Liver (tissue), 9 donors: Measurements from ENCODE around the gene TBCD. TPM values are rescaled to one million over a fixed set of nuclear protein-coding genes. Genes with fewer than 3 reads are reported as not detected.

ENCODE experiments used
- DNase-seq: peaks from one replicate; pipeline ENCODE4 v3.0.0-alpha.2; 2017; ENCODE audit warnings: low spot score
- H3K27ac ChIP-seq, 2 donors: one replicate each; pipeline ENCODE4 v1.7.0; 2013; ENCODE audit warnings: inconsistent platforms in 2 of 2, low read length in 2 of 2, control low read depth in 1 of 2, low read depth in 1 of 2, mild to moderate bottlenecking in 1 of 2
- H3K27me3 ChIP-seq, 4 donors: one replicate each; pipeline versions ENCODE4 v1.6.1 to v1.7.0; 2013; ENCODE audit warnings: low read length in 3 of 4, inconsistent platforms in 1 of 4, mild to moderate bottlenecking in 1 of 4, moderate library complexity in 1 of 4; ENCODE audit not compliant: control insufficient read depth in 4 of 4, insufficient read depth in 4 of 4
- H3K36me3 ChIP-seq, 4 donors: one replicate each; pipeline versions ENCODE4 v1.6.1 to v1.7.0; 2013; ENCODE audit warnings: low read length in 3 of 4, mild to moderate bottlenecking in 3 of 4, low read depth in 1 of 4, moderate library complexity in 1 of 4; ENCODE audit not compliant: control insufficient read depth in 4 of 4, insufficient read depth in 3 of 4
- H3K4me1 ChIP-seq, 4 donors: one replicate each; pipeline versions ENCODE4 v1.6.1 to v1.7.0; 2013; ENCODE audit warnings: low read length in 3 of 4, mild to moderate bottlenecking in 3 of 4, moderate library complexity in 1 of 4; ENCODE audit not compliant: control insufficient read depth in 4 of 4, insufficient read depth in 4 of 4
- H3K4me3 ChIP-seq, 3 donors: one replicate each; pipeline versions ENCODE4 v1.6.1 to v1.7.0; 2013; ENCODE audit warnings: low read length in 3 of 3, control low read depth in 1 of 3, low read depth in 1 of 3, mild to moderate bottlenecking in 1 of 3
- H3K9ac ChIP-seq, 2 donors: one replicate each; pipeline ENCODE4 v1.7.0; 2013; ENCODE audit warnings: low read length in 2 of 2, mild to moderate bottlenecking in 2 of 2, moderate library complexity in 2 of 2, control low read depth in 1 of 2, low read depth in 1 of 2
- H3K9me3 ChIP-seq, 4 donors: one replicate each; pipeline versions ENCODE4 v1.6.1 to v1.7.0; 2013; ENCODE audit warnings: low read length in 3 of 4; ENCODE audit not compliant: control insufficient read depth in 4 of 4
- EGR1 ChIP-seq, 2 donors: IDR thresholded peaks; 2 replicates each; pipeline ENCODE4 v1.6.1; 2016 to 2018; ENCODE audit warnings: antibody characterized with exemption in 2 of 2, low read depth in 2 of 2
- FOXA1 ChIP-seq: IDR thresholded peaks from 2 replicates; pipeline ENCODE4 v1.6.1; 2016; ENCODE audit warnings: antibody characterized with exemption
- FOXA2 ChIP-seq: IDR thresholded peaks from 2 replicates; pipeline ENCODE4 v1.6.1; 2016; ENCODE audit warnings: antibody characterized with exemption
- GABPA ChIP-seq, 2 donors: IDR thresholded peaks in 1 of 2; conservative IDR thresholded peaks in 1 of 2; 2 replicates each; pipeline ENCODE4 v1.6.1; 2016; ENCODE audit warnings: antibody characterized with exemption in 2 of 2, mild to moderate bottlenecking in 1 of 2, moderate library complexity in 1 of 2
- HNF4A ChIP-seq, 2 donors: conservative IDR thresholded peaks; 2 replicates each; pipeline ENCODE4 v1.6.1; 2016; ENCODE audit warnings: antibody characterized with exemption in 2 of 2, mild to moderate bottlenecking in 2 of 2
- HNF4G ChIP-seq: IDR thresholded peaks from 2 replicates; pipeline ENCODE4 v1.6.1; 2016; ENCODE audit warnings: antibody characterized with exemption
- JUND ChIP-seq, 2 donors: IDR thresholded peaks; 2 replicates each; pipeline ENCODE4 v1.6.1; 2016; ENCODE audit warnings: antibody characterized with exemption in 2 of 2
- MAX ChIP-seq: IDR thresholded peaks from 2 replicates; pipeline ENCODE4 v1.6.1; 2016; ENCODE audit warnings: antibody characterized with exemption
- NR2F2 ChIP-seq: IDR thresholded peaks from 2 replicates; pipeline ENCODE4 v1.6.1; 2016; ENCODE audit warnings: antibody characterized with exemption
- RAD21 ChIP-seq, 2 donors: IDR thresholded peaks; 2 replicates each; pipeline ENCODE4 v1.6.1; 2016; ENCODE audit warnings: antibody characterized with exemption in 2 of 2, mild to moderate bottlenecking in 2 of 2
- RXRA ChIP-seq, 2 donors: IDR thresholded peaks; 2 replicates each; pipeline ENCODE4 v1.6.1; 2017 to 2018; ENCODE audit warnings: antibody characterized with exemption in 2 of 2, mild to moderate bottlenecking in 1 of 2
- SP1 ChIP-seq: IDR thresholded peaks from 2 replicates; pipeline ENCODE4 v1.6.1; 2018; ENCODE audit warnings: antibody characterized with exemption, mild to moderate bottlenecking
- TAF1 ChIP-seq: conservative IDR thresholded peaks from 2 replicates; pipeline ENCODE4 v1.6.1; 2016; ENCODE audit warnings: antibody characterized with exemption, mild to moderate bottlenecking
- YY1 ChIP-seq: IDR thresholded peaks from 2 replicates; pipeline ENCODE4 v1.6.1; 2016; ENCODE audit warnings: antibody characterized with exemption, mild to moderate bottlenecking
- WGBS: extraction: QIAGEN DNeasy Blood & Tissue Kit; methylation state at CpG from one replicate; pipeline ENCODE4 v1.1.7; 2013; 5-methylcytosine and 5-hydroxymethylcytosine counted together
- polyA plus RNA-seq, 2 donors: library from polyadenylated mRNA; stranded (reverse) in 1 of 2; unstranded in 1 of 2; fragments of 200-250 nt in 1 of 2; fragments of >200 nt in 1 of 2; fragmentation: Nextera tagmentation in 1 of 2; extraction: Ambion mirVana in 1 of 2; gene quantifications; one replicate each; pipeline versions ENCODE4 v1.2.1 to v1.2.3, GENCODE V29; 2013 to 2015
- total RNA-seq, 2 donors: library from RNA; depleted of rRNA; stranded (reverse); fragments of >200 nt; gene quantifications; one replicate each; pipeline ENCODE4 v1.2.3, GENCODE V29; 2014
- TF ChIP-seq, protein P1 (sequence below): IDR thresholded peaks from 2 replicates; pipeline ENCODE4 v1.6.1; 2016; ENCODE audit warnings: antibody characterized with exemption, mild to moderate bottlenecking
- TF ChIP-seq, protein P2 (sequence below): IDR thresholded peaks from 2 replicates; pipeline ENCODE4 v1.6.1; 2016; ENCODE audit warnings: antibody characterized with exemption
- TF ChIP-seq, protein P3 (sequence below): fragments of 150-350 bp; IDR thresholded peaks from 2 replicates; pipeline ENCODE4 v1.5.1; 2017; ENCODE audit warnings: improper control_type of control experiment, low read depth, low read length; ENCODE audit not compliant: missing input control
- TF ChIP-seq, protein P4 (sequence below): IDR thresholded peaks from 2 replicates; pipeline ENCODE4 v1.6.1; 2016; ENCODE audit warnings: antibody characterized with exemption
- donor health status: healthy.
- donor health status: healthy.
- donor health status: healthy.
- donor health status: healthy.
- donor health status: healthy.

Gene TBCD
- total and polyA plus RNA-seq, 4 donors = 29.8 to 42.2 (median 33.0) TPM

- TF ChIP-seq, protein P1, sequence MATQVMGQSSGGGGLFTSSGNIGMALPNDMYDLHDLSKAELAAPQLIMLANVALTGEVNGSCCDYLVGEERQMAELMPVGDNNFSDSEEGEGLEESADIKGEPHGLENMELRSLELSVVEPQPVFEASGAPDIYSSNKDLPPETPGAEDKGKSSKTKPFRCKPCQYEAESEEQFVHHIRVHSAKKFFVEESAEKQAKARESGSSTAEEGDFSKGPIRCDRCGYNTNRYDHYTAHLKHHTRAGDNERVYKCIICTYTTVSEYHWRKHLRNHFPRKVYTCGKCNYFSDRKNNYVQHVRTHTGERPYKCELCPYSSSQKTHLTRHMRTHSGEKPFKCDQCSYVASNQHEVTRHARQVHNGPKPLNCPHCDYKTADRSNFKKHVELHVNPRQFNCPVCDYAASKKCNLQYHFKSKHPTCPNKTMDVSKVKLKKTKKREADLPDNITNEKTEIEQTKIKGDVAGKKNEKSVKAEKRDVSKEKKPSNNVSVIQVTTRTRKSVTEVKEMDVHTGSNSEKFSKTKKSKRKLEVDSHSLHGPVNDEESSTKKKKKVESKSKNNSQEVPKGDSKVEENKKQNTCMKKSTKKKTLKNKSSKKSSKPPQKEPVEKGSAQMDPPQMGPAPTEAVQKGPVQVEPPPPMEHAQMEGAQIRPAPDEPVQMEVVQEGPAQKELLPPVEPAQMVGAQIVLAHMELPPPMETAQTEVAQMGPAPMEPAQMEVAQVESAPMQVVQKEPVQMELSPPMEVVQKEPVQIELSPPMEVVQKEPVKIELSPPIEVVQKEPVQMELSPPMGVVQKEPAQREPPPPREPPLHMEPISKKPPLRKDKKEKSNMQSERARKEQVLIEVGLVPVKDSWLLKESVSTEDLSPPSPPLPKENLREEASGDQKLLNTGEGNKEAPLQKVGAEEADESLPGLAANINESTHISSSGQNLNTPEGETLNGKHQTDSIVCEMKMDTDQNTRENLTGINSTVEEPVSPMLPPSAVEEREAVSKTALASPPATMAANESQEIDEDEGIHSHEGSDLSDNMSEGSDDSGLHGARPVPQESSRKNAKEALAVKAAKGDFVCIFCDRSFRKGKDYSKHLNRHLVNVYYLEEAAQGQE = no peak
- TF ChIP-seq RXRA (IDR thresholded peaks at IDR 0.05) (no peak), MAX (no peak), NR2F2 (no peak), YY1 (no peak), FOXA2 (no peak), RAD21 (IDR thresholded peaks at IDR 0.05) (no peak), EGR1 (IDR thresholded peaks at IDR 0.05; ENCODE audit: low read depth in 2 of 2) (no peak), GABPA (IDR thresholded peaks at IDR 0.05 in 1 of 2, conservative IDR thresholded peaks at IDR 0.05 in 1 of 2) (no peak), TAF1 (no peak), HNF4G (no peak), FOXA1 (no peak), SP1 (no peak), JUND (IDR thresholded peaks at IDR 0.05) (no peak), HNF4A (conservative IDR thresholded peaks at IDR 0.05) (no peak)
- TF ChIP-seq, protein P2, sequence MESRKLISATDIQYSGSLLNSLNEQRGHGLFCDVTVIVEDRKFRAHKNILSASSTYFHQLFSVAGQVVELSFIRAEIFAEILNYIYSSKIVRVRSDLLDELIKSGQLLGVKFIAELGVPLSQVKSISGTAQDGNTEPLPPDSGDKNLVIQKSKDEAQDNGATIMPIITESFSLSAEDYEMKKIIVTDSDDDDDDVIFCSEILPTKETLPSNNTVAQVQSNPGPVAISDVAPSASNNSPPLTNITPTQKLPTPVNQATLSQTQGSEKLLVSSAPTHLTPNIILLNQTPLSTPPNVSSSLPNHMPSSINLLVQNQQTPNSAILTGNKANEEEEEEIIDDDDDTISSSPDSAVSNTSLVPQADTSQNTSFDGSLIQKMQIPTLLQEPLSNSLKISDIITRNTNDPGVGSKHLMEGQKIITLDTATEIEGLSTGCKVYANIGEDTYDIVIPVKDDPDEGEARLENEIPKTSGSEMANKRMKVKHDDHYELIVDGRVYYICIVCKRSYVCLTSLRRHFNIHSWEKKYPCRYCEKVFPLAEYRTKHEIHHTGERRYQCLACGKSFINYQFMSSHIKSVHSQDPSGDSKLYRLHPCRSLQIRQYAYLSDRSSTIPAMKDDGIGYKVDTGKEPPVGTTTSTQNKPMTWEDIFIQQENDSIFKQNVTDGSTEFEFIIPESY = no peak
- TF ChIP-seq, protein P3, sequence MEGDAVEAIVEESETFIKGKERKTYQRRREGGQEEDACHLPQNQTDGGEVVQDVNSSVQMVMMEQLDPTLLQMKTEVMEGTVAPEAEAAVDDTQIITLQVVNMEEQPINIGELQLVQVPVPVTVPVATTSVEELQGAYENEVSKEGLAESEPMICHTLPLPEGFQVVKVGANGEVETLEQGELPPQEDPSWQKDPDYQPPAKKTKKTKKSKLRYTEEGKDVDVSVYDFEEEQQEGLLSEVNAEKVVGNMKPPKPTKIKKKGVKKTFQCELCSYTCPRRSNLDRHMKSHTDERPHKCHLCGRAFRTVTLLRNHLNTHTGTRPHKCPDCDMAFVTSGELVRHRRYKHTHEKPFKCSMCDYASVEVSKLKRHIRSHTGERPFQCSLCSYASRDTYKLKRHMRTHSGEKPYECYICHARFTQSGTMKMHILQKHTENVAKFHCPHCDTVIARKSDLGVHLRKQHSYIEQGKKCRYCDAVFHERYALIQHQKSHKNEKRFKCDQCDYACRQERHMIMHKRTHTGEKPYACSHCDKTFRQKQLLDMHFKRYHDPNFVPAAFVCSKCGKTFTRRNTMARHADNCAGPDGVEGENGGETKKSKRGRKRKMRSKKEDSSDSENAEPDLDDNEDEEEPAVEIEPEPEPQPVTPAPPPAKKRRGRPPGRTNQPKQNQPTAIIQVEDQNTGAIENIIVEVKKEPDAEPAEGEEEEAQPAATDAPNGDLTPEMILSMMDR = no peak
- TF ChIP-seq, protein P4, sequence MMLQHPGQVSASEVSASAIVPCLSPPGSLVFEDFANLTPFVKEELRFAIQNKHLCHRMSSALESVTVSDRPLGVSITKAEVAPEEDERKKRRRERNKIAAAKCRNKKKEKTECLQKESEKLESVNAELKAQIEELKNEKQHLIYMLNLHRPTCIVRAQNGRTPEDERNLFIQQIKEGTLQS = no peak
- H3K9me3 ChIP-seq = peaks cover 0 to 5% (median 0%) of the 10 kb centered on the region in 4 donors
- H3K27ac ChIP-seq = no peak overlapping the region
- DNase-seq = no peak
- no peaks in the 10 kb centered on the region for H3K27me3 ChIP-seq
- peaks cover 7 to 41% (median 14%) of the 10 kb centered on the region in 4 donors for H3K36me3 ChIP-seq
- no peak overlapping the region for H3K9ac ChIP-seq
- H3K4me1 ChIP-seq = no peaks in the 10 kb centered on the region
- 72% methylated on average over 7 of the region's 7 CpGs for WGBS
- H3K4me3 ChIP-seq = no peak overlapping the region
Measured at GRCh38 chr17:82816358-82816757, 64.5 kb downstream of the TBCD start.
